DND-41 (cell line): Measurements from ENCODE around the gene OGFOD2.

Experiments used
- ATAC-seq: fragments of 200-7000 bp; cut with Tn5 transposase; 3 replicates; pipeline ENCODE4 v1.9.1; 2021; ENCODE audit warnings: low read depth; ENCODE audit not compliant: insufficient read depth
- DNase-seq: peaks from one replicate; pipeline ENCODE4 v3.0.0-alpha.2; 2020
- H2AFZ ChIP-seq: 2 replicates; pipeline ENCODE4 v1.6.0; 2012; ENCODE audit warnings: low read depth, low read length
- H3K27ac ChIP-seq: 2 replicates; pipeline ENCODE4 v1.5.1; 2012; ENCODE audit warnings: low read length, inconsistent platforms
- H3K27me3 ChIP-seq: fragments of 200-600 bp; sonication (generic); 2 replicates; pipeline ENCODE4 v1.6.0; 2012; ENCODE audit warnings: low read length, mild to moderate bottlenecking, inconsistent platforms; ENCODE audit not compliant: insufficient read depth, poor library complexity
- H3K36me3 ChIP-seq: 2 replicates; pipeline ENCODE4 v1.5.1; 2012; ENCODE audit warnings: low read length, inconsistent platforms; ENCODE audit not compliant: insufficient read depth
- H3K4me1 ChIP-seq: 2 replicates; pipeline ENCODE4 v1.5.1; 2012; ENCODE audit warnings: mild to moderate bottlenecking, low read length; ENCODE audit not compliant: insufficient read depth
- H3K4me2 ChIP-seq: 2 replicates; pipeline ENCODE4 v1.6.0; 2012; ENCODE audit warnings: mild to moderate bottlenecking, moderate library complexity, low read length, inconsistent platforms; ENCODE audit not compliant: insufficient read depth
- H3K4me3 ChIP-seq, 2 experiments: fragments of 200-600 bp in 1 of 2; shearing (Covaris generic) in 1 of 2; 2 replicates each; pipeline ENCODE4 v1.5.1; 2012 to 2016; ENCODE audit warnings: inconsistent platforms in 2 of 2, low read length in 2 of 2, mild to moderate bottlenecking in 2 of 2, low read depth in 1 of 2, moderate library complexity in 1 of 2
- H3K79me2 ChIP-seq: 2 replicates; pipeline ENCODE4 v1.6.0; 2012; ENCODE audit warnings: low read length, inconsistent platforms; ENCODE audit not compliant: insufficient read depth
- H3K9ac ChIP-seq: 2 replicates; pipeline ENCODE4 v1.6.0; 2012; ENCODE audit warnings: low read depth, mild to moderate bottlenecking, inconsistent platforms, low read length, moderate library complexity
- H3K9me3 ChIP-seq: 2 replicates; pipeline ENCODE4 v1.5.1; 2012; ENCODE audit warnings: low read length, moderate library complexity, mild to moderate bottlenecking, inconsistent platforms; ENCODE audit not compliant: insufficient read depth, severe bottlenecking
- H4K20me1 ChIP-seq: 2 replicates; pipeline ENCODE4 v1.6.0; 2012; ENCODE audit warnings: low read length; ENCODE audit not compliant: insufficient read depth
- EZH2 ChIP-seq: IDR thresholded peaks from 3 replicates; pipeline ENCODE4 v1.6.1; 2012; ENCODE audit warnings: borderline replicate concordance, low read depth, mild to moderate bottlenecking, moderate library complexity, low read length, inconsistent platforms; ENCODE audit not compliant: severe bottlenecking
- TF ChIP-seq, protein P1 (sequence below): IDR thresholded peaks from 2 replicates; pipeline ENCODE4 v1.5.1; 2012; ENCODE audit warnings: borderline replicate concordance, low read length, moderate library complexity, mild to moderate bottlenecking; ENCODE audit not compliant: poor library complexity, severe bottlenecking; ENCODE audit errors: extremely low read depth

Gene OGFOD2

DNA sequence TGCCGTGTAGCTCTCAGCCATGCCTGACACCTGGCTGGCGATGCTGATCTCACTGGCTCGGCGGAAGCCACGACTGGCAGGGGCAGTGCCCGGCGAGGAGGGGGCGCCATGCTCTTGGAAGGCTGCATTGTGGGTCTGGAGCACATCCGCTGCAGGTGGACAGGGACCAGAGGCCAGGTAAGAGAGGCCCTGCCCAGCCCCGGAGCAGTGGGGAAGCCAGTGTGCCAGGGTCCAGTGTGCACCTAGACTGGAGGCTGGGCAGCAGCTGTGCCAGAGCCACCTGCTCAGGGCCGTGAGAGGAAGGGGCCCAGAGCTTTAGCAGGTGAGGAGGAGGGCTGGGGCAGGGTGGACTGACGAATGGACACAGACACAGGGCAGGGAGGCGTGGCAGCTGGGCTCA, 15.5 kb downstream of the OGFOD2 start:
- H3K36me3 ChIP-seq, result no peaks in the 10 kb centered on the region
- H3K9me3 ChIP-seq, result no peaks in the 10 kb centered on the region
- no peak for ATAC-seq
- H3K9ac ChIP-seq, result no peak overlapping the region
- no peaks in the 10 kb centered on the region for H4K20me1 ChIP-seq
- H3K4me2 ChIP-seq, result no peak overlapping the region
- H3K27ac ChIP-seq, result no peak overlapping the region
- H3K4me3 ChIP-seq, result no peak overlapping the region
- DNase-seq, result no peak
- no peak for TF ChIP-seq EZH2
- TF ChIP-seq, protein P1, sequence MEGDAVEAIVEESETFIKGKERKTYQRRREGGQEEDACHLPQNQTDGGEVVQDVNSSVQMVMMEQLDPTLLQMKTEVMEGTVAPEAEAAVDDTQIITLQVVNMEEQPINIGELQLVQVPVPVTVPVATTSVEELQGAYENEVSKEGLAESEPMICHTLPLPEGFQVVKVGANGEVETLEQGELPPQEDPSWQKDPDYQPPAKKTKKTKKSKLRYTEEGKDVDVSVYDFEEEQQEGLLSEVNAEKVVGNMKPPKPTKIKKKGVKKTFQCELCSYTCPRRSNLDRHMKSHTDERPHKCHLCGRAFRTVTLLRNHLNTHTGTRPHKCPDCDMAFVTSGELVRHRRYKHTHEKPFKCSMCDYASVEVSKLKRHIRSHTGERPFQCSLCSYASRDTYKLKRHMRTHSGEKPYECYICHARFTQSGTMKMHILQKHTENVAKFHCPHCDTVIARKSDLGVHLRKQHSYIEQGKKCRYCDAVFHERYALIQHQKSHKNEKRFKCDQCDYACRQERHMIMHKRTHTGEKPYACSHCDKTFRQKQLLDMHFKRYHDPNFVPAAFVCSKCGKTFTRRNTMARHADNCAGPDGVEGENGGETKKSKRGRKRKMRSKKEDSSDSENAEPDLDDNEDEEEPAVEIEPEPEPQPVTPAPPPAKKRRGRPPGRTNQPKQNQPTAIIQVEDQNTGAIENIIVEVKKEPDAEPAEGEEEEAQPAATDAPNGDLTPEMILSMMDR, result no peak
- no peaks in the 10 kb centered on the region for H3K27me3 ChIP-seq
- no peaks in the 10 kb centered on the region for H3K79me2 ChIP-seq
- H2AFZ ChIP-seq, result no peak overlapping the region
- H3K4me1 ChIP-seq, result no peaks in the 10 kb centered on the region

- TF ChIP-seq EZH2, result no peak
- TF ChIP-seq, protein P1, result no peak
- no peak for ATAC-seq
- H3K9ac ChIP-seq, result no peak overlapping the region
These were observed 16.0 kb downstream of the OGFOD2 start for GRCh38 chr12:122990961-122991622.

GRCh38 chr12:122991623-122992275, 16.7 kb downstream of the OGFOD2 start:
- Histone ChIP-seq H3K4me1 (no peaks in the 10 kb centered on the region), H3K36me3 (no peaks in the 10 kb centered on the region), H3K9ac (no peak overlapping the region), H3K4me2 (no peak overlapping the region), H3K27ac (no peak overlapping the region), H3K4me3 (no peak overlapping the region), H3K9me3 (no peaks in the 10 kb centered on the region), H3K27me3 (no peaks in the 10 kb centered on the region), H4K20me1 (no peaks in the 10 kb centered on the region), H2AFZ (no peak overlapping the region), H3K79me2 (no peaks in the 10 kb centered on the region)
- TF ChIP-seq, protein P1, result no peak
- TF ChIP-seq EZH2, result no peak
- DNase-seq (no peak), ATAC-seq (no peak)

More at GRCh38 chr12:122990961-122991622, 16.0 kb downstream of the OGFOD2 start:
- no peak for DNase-seq
- Histone ChIP-seq H3K27ac (no peak overlapping the region), H3K4me3 (no peak overlapping the region), H3K27me3 (no peaks in the 10 kb centered on the region), H3K36me3 (no peaks in the 10 kb centered on the region), H3K4me2 (no peak overlapping the region), H3K9me3 (no peaks in the 10 kb centered on the region), H3K4me1 (no peaks in the 10 kb centered on the region), H4K20me1 (no peaks in the 10 kb centered on the region), H2AFZ (no peak overlapping the region), H3K79me2 (no peaks in the 10 kb centered on the region)
